Endothelial cell of umbilical vein (primary cell): ENCODE measurements around the gene SLC10A7. TPM values are rescaled to one million over a fixed set of nuclear protein-coding genes. Genes with fewer than 3 reads are reported as not detected.

Source experiments
- Bru-seq: library from RNA; stranded (reverse); fragments of 400-500 nt; gene quantifications from one replicate; lab custom pipeline; 2021; lab: Mats Ljungman, UMichigan
- BruChase-seq, 2 experiments: library from RNA; stranded (reverse); fragments of 400-500 nt; gene quantifications; one replicate each; lab custom pipeline; 2021; lab: Mats Ljungman, UMichigan
- BruUV-seq: library from RNA; stranded (reverse); fragments of 400-500 nt; replicated peaks from 2 replicates; lab custom pipeline; 2021; lab: Mats Ljungman, UMichigan
- CTCF ChIA-PET: fragments of 300-600, 350-600 bp; sonication (Branson Sonifier 250); formaldehyde crosslinking; loops from one replicate; lab custom pipeline; 2021; ENCODE audit warnings: antibody characterized with exemption, inconsistent platforms; lab: Charles Lee
- POLR2A ChIA-PET: fragments of 300-600, 350-600 bp; sonication (Branson Sonifier 250); formaldehyde crosslinking; loops from one replicate; lab custom pipeline; 2021; ENCODE audit warnings: antibody characterized with exemption, inconsistent platforms; lab: Charles Lee
- DNase-seq: peaks from one replicate; pipeline ENCODE4 v3.0.0-alpha.2; 2011; ENCODE audit warnings: low read depth, low spot score
- FAIRE-seq: peaks from 2 replicates; lab custom pipeline; 2011; peaks lifted over from hg19 to GRCh38; lab: Jason Lieb, UNC
- H2AFZ ChIP-seq: 2 replicates; pipeline ENCODE4 v1.6.0; 2012; ENCODE audit warnings: low read depth, low read length, control low read depth, inconsistent platforms
- H3K27ac ChIP-seq: 2 replicates; pipeline ENCODE4 v1.5.1; 2011; ENCODE audit warnings: low read depth, mild to moderate bottlenecking, control low read depth, low read length, moderate library complexity; ENCODE audit not compliant: insufficient read depth
- H3K27me3 ChIP-seq, 2 experiments: 2 replicates each; pipeline versions ENCODE4 v1.6.0 to v1.6.1; 2011; ENCODE audit warnings: low read length in 2 of 2, mixed read lengths in 1 of 2; ENCODE audit not compliant: control insufficient read depth in 2 of 2, insufficient read depth in 2 of 2
- H3K36me3 ChIP-seq, 2 experiments: 2 replicates in 1 of 2; 3 replicates in 1 of 2; pipeline ENCODE4 v1.5.1; 2011; ENCODE audit warnings: low read length in 2 of 2, mild to moderate bottlenecking in 1 of 2, moderate library complexity in 1 of 2; ENCODE audit not compliant: control insufficient read depth in 2 of 2, insufficient read depth in 2 of 2; ENCODE audit errors: extremely low read depth in 1 of 2
- H3K4me1 ChIP-seq: 3 replicates; pipeline ENCODE4 v1.5.1; 2011; ENCODE audit warnings: mild to moderate bottlenecking, low read length; ENCODE audit not compliant: control insufficient read depth, insufficient read depth; ENCODE audit errors: extremely low read depth
- H3K4me2 ChIP-seq: 2 replicates; pipeline ENCODE4 v1.6.1; 2011; ENCODE audit warnings: low read length, control low read depth, mixed read lengths; ENCODE audit not compliant: insufficient read depth
- H3K4me3 ChIP-seq, 3 experiments: fragments of 200-600 bp in 1 of 3; sonication (generic), shearing (Covaris generic) in 1 of 3; replicated peaks in 1 of 3; 2 replicates each; pipeline ENCODE4 v1.5.1; 2011 to 2016; ENCODE audit warnings: control low read depth in 3 of 3, low read length in 3 of 3, mild to moderate bottlenecking in 2 of 3, inconsistent platforms in 1 of 3, low read depth in 1 of 3, moderate library complexity in 1 of 3; ENCODE audit not compliant: insufficient read depth in 1 of 3
- H3K79me2 ChIP-seq: 2 replicates; pipeline ENCODE4 v1.6.0; 2012; ENCODE audit warnings: low read length, inconsistent platforms; ENCODE audit not compliant: control insufficient read depth, insufficient read depth
- H3K9ac ChIP-seq: replicated peaks from 2 replicates; pipeline ENCODE3; 2011; ENCODE audit warnings: low read length, control low read depth; ENCODE audit not compliant: insufficient read depth; ENCODE audit errors: extremely low read depth
- H3K9me1 ChIP-seq: replicated peaks from 3 replicates; pipeline ENCODE4 v1.6.0; 2011; ENCODE audit warnings: mild to moderate bottlenecking, low read length; ENCODE audit not compliant: control insufficient read depth, insufficient read depth; ENCODE audit errors: extremely low read depth
- H3K9me3 ChIP-seq: replicated peaks from 2 replicates; pipeline ENCODE4 v1.5.1; 2012; ENCODE audit warnings: low read length, inconsistent platforms; ENCODE audit not compliant: control insufficient read depth, insufficient read depth
- H4K20me1 ChIP-seq: replicated peaks from 2 replicates; pipeline ENCODE3; 2011; ENCODE audit warnings: mild to moderate bottlenecking, low read length; ENCODE audit not compliant: control insufficient read depth, insufficient read depth; ENCODE audit errors: extremely low read depth
- CTCF ChIP-seq, 2 donors: IDR thresholded peaks; 1 replicate in 1 of 2; 2 replicates in 1 of 2; pipeline ENCODE4 v1.5.1; 2011; ENCODE audit warnings: low read length in 2 of 2, mild to moderate bottlenecking in 2 of 2, moderate library complexity in 2 of 2, control low read depth in 1 of 2, inconsistent platforms in 1 of 2, low read depth in 1 of 2; ENCODE audit not compliant: insufficient read depth in 1 of 2; ENCODE audit errors: extremely low read depth in 1 of 2
- EZH2 ChIP-seq: IDR thresholded peaks from 2 replicates; pipeline ENCODE4 v1.6.1; 2012; ENCODE audit warnings: borderline replicate concordance, low read depth, mild to moderate bottlenecking, moderate library complexity, low read length, inconsistent platforms; ENCODE audit not compliant: severe bottlenecking
- FOS ChIP-seq: IDR thresholded peaks from 2 replicates; pipeline ENCODE4 v1.6.1; 2011; ENCODE audit warnings: mild to moderate bottlenecking, low read length, moderate library complexity, borderline replicate concordance; ENCODE audit not compliant: insufficient read depth
- GATA2 ChIP-seq: IDR thresholded peaks from 2 replicates; pipeline ENCODE4 v1.7.0; 2011; ENCODE audit warnings: low read depth, mild to moderate bottlenecking, moderate library complexity, mixed read lengths, low read length; ENCODE audit not compliant: insufficient read length, insufficient read depth
- JUN ChIP-seq: IDR thresholded peaks from 2 replicates; pipeline ENCODE4 v1.6.1; 2011; ENCODE audit warnings: borderline replicate concordance, low read depth; ENCODE audit not compliant: insufficient read length, insufficient read depth
- MAX ChIP-seq: IDR thresholded peaks from 2 replicates; pipeline ENCODE4 v1.6.1; 2011; ENCODE audit not compliant: insufficient read depth, insufficient read length
- MYC ChIP-seq: IDR thresholded peaks from one replicate; pipeline ENCODE4 v1.6.1; 2011; ENCODE audit warnings: mild to moderate bottlenecking, low read depth, low read length
- POLR2A ChIP-seq: IDR thresholded peaks from 2 replicates; pipeline ENCODE4 v1.6.1; 2012; ENCODE audit warnings: low read depth, mild to moderate bottlenecking, control low read depth, low read length
- POLR2AphosphoS5 ChIP-seq: IDR thresholded peaks from 2 replicates; pipeline ENCODE4 v1.6.1; 2012; ENCODE audit warnings: low read depth, mild to moderate bottlenecking, control low read depth, low read length, moderate library complexity; ENCODE audit not compliant: insufficient read depth
- dilution Hi-C: fragments of 300-500 bp; cut with MboI; formaldehyde crosslinking; loops from one replicate; pipeline ENCODE4 v1.15.0; 2019; ENCODE audit warnings: low sequenced_read_pairs; ENCODE audit not compliant: extremely low pct_ligation_motif_present
- intact Hi-C: fragments of 100-400 bp; cut with micrococcal nuclease; formaldehyde crosslinking; loops from one replicate; pipeline ENCODE4 v1.10.0; 2022
- long read RNA-seq: library from polyadenylated mRNA; stranded (forward); transcript quantifications from one replicate; pipeline ENCODE4 v2.0.0, GENCODE V29; 2021
- polyA minus RNA-seq, 3 experiments: library from RNA; depleted of rRNA, polyadenylated mRNA; stranded (reverse); fragments of >200 nt; gene quantifications; 1 replicate in 1 of 3; 2 replicates in 2 of 3; pipeline ENCODE4 v1.2.3, GENCODE V29; 2011
- polyA plus RNA-seq, 4 experiments: library from polyadenylated mRNA; depleted of rRNA in 3 of 4; stranded (reverse) in 3 of 4; unstranded in 1 of 4; fragments of >200 nt; gene quantifications; 2 replicates each; pipeline versions ENCODE4 v1.2.1 to v1.2.3, GENCODE V29; 2011 to 2012; ENCODE audit warnings: missing spikeins in 1 of 4
- total RNA-seq: library from RNA; stranded (reverse); gene quantifications from 2 replicates; pipeline ENCODE4 v1.2.3, GENCODE V29; 2021

The SLC10A7 gene
- 20.2 and 20.4 TPM in 2 replicates for total RNA-seq
- polyA plus RNA-seq = 10.3 and 13.6 TPM in 2 replicates
- 7.1 and 9.3 TPM in 2 replicates for polyA plus RNA-seq (2011; cell fraction: cytosol; rRNA removed)
- 24.7 and 36.6 TPM in 2 replicates for polyA plus RNA-seq (2011; cell fraction: nucleus; rRNA removed)
- polyA plus RNA-seq (2012) = 9.0 and 16.9 TPM in 2 replicates
- polyA minus RNA-seq = 20.1 and 24.7 TPM in 2 replicates
- 1.1 TPM for polyA minus RNA-seq (2011; cell fraction: cytosol; rRNA and poly(A)+ RNA removed)
- 67.2 and 90.0 TPM in 2 replicates for polyA minus RNA-seq (2011; cell fraction: nucleus; rRNA and poly(A)+ RNA removed)
- Bru-seq, nascent RNA = percentile 79 among the genes with signal in this experiment
- BruChase-seq, experiment 1, labeled RNA remaining after a 6-hour chase = percentile 49 among the genes with signal in this experiment
- BruChase-seq, experiment 2, labeled RNA remaining after a 2-hour chase = percentile 59 among the genes with signal in this experiment
- long read RNA-seq, transcript SLC10A7-201 (12 exons, 2,798 nt) = major isoform, 6 of 17 reads
- long read RNA-seq, transcript SLC10A7-205 (13 exons, 1,134 nt) = minor isoform, 5 of 17 reads
- long read RNA-seq, partial matches to known transcripts = 1 of 17 reads
- long read RNA-seq, other reads (novel, unspliced or antisense) = 3 of 17 reads

GRCh38 chr4:146521541-146522097 lies at the start of gene SLC10A7:
Gene SLC10A7 (minus strand): TSS chr4:146521940. CDS start chr4:146521717, 223 bp downstream.
- Histone ChIP-seq H3K79me2 (peaks cover 22% of the 10 kb centered on the region), H3K4me1 (peaks cover 17% of the 10 kb centered on the region), H3K9me3 (no peaks in the 10 kb centered on the region), H3K27ac (peak within 1 kb of the TSS; percentile 73), H3K4me3 (peak within 1 kb of the TSS; percentile 84 to 99 (median 90)), H2AFZ (peak within 1 kb of the TSS; percentile 99), H4K20me1 (no peaks in the 10 kb centered on the region), H3K9me1 (no peaks in the 10 kb centered on the region), H3K4me2 (peak within 1 kb of the TSS; percentile 83), H3K36me3 (no peaks in the 10 kb centered on the region), H3K27me3 (no peaks in the 10 kb centered on the region), H3K9ac (peak within 1 kb of the TSS; percentile 96)
- ChIA-PET CTCF (interaction anchor here (0.9 to 4.1 kb wide), 4 partner anchors 9 to 178 kb away, joined by 3 to 35 read pairs (median 3); no protein-coding TSS in a partner anchor), POLR2A (interaction anchor here (1.3 kb wide), 1 partner anchor 114 kb away, joined by 3 read pairs; no protein-coding TSS in a partner anchor)
- FAIRE-seq (peak; percentile 79), DNase-seq (peak; percentile 84)
- dilution Hi-C loops (no loop called here), intact Hi-C loops (loop anchor here (1.0 to 10.0 kb wide), 7 partner anchors 33 to 587 kb away; partner anchors contain the start of gene ZNF827)
- BruUV-seq = TSS peak; percentile 69
- no peak for TF ChIP-seq POLR2AphosphoS5
- no peak for TF ChIP-seq CTCF (IDR thresholded peaks at IDR 0.05; ENCODE audit: extremely low read depth in 1 of 2, insufficient read depth in 1 of 2, low read depth in 1 of 2, low read length in 2 of 2)
- no peak for TF ChIP-seq GATA2
- no peak for TF ChIP-seq POLR2A
- TF ChIP-seq MYC = no peak
- TF ChIP-seq FOS = no peak
- TF ChIP-seq JUN = no peak
- TF ChIP-seq MAX = no peak
- no peak for TF ChIP-seq EZH2
